Right kidney (tissue), 1 donor: ENCODE data around the gene MAPKBP1.
A peak's percentile ranks its signal among the peaks of the same experiment; 100 is the strongest.
"Not testable (repeated sequence)": the region's sequence is repeated elsewhere in the genome, so short reads cannot be mapped to it uniquely, and the experiment has no call there.

Source experiments
- DNase-seq: peaks from one replicate; pipeline ENCODE4 v3.0.0-alpha.2; 2016

Gene MAPKBP1

DNA sequence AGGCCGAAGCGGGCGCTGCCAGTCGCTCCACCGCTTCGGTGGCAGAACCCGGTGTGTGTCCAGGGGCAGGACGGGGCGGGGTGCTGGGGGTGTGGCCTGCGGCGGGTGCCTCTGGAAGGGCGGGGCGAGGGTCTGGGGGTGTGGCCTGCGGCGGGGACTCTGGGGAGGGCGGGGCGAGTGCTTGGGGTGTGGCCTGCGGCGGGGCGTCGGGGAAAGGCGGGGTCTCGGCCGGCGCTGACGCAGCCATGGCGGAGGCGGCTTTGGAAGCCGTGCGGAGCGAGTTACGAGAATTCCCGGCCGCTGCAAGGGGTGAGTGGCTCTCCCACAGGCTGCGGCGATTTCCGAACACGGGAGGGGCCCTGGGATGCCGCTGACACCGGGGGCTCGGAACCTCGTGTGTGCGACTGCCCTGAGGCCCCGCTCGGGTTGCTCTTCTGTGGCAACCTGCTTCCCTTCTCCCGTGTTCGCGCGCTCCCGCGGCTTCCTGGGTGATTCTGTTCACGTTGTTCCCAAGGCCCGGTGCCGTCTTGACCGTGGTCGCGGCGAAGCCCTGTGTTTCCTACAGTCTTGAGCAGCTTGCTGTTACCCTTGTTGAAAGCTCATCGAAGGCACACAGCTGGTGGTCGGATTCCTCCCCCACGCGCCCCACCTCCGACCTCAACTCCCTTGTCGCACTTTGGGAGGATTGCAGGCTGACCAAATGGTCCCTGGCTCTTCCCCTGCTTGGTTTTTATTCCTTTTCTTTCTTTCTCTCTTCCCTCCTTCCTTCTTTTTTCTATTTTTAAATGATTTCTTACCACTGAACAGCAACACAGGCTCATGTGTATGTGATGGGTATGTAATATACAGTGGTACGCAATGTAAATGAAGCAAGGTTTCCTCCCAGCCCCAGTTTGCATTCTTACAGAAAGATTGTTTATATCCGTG is 53.9 kb downstream of the MAPKBP1 start, which contains the start of gene JMJD7:
TSS of gene JMJD7 (plus strand) at position 213 of the 927 bp plus-strand sequence. CDS start at position 246, 33 bp downstream.
- peak; percentile 94 for DNase-seq

DNA sequence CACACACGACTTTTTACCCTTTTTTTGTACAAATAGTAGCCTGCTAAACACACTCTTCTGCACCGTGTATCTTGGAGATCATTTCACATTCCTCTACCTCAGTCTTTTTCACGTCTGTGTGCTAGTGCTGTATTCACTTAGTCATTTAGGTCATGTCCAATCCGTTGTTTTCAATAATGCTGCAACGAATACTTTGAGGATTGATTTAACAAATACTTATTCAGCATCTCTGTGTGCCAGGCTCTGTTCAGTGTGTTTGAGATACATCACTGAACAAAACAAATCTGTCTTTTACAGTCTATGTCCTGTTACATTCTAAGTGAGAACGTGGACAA is 54.5 kb downstream of the MAPKBP1 start:
- no peak for DNase-seq

DNA sequence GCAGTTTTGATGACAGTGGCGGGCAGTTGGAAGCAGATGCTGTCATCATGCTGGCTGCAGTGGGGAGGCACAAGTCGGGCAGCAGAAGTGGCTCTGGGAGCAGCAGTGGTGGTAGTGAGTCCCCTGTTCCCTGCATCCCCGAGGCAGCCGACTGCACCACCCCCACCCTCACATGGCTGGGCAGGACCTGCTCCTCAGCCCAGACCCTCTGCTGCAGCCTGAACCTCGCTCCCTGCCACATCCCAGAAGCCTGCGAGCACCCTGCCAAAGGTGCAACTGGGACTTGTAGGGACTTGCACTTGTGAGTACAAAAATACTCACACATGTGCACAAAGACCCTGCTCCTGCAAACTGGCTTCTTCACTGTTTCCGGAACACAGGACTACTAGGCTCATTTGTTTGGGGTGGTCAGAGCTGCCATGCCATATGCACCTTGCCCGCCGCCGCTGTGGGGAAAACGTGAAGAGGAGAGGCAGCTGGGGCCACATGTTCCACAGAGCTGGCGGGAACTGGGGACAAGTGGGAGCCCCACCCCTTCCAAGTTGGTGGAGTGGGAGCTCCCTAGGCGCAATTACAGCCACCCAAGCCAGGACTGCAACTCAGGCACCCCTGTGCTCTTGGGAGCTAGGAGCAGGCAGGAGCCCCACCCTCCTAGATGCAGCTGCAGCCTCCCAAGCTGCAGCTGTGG is 55.8 kb downstream of the MAPKBP1 start:
- DNase-seq: no peak

DNA sequence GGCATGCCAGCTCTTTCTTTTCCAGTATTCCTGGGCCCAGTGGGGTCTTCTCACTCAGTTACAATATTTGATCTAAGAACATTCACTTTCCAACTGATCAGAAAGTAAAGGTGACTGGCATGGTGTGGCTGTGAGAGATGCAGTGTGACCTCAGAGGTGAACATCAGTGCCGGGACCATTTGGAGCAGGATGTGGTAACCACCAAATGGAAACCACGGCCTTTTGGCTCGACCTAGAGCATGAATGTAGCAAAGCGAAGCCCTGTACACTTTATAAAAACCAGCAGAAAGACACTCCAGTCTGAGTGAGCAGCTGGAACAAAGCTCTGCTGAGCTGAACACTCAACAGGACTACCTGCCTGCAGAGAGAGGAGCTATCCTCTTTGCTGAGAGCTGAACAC is 57.0 kb downstream of the MAPKBP1 start:
- DNase-seq: not testable (repeated sequence)

DNA sequence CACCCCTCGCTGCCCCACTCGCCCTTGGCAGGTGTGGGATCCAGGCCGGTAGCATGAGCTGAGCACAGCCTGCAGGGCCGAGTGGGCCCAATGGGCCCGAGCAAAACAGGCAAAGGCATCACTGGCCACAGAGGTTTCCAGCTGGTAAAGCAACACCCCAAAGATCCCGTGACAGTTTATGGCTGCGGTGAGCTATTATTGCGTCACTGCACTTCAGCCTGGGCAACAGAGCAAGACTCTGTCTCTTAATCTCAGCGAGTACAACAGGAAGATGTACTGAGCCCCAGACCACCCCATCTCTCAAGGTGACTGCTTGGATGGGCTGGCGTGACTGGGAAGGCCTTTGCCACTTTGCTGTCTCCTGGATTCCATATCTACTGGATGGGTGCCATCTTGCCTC is 57.9 kb downstream of the MAPKBP1 start:
- DNase-seq: no peak

DNA sequence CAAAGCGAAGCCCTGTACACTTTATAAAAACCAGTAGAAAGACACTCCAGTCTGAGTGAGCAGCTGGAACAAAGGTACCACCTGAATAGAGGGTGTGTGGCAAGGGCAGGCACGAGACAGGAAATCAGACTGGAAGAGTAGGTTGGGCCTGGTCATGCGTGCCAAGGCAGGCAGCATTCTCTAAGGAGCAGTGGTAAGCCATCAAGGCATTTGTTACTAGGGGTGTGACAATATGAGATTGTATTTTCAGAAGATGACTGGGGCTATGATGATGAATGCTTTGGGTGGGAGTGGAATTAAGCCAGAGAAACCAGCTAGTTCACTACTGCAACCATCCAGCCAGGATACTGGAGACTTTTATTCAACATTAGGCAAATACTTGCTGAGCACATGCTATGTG is 58.6 kb downstream of the MAPKBP1 start:
- no peak for DNase-seq

DNA sequence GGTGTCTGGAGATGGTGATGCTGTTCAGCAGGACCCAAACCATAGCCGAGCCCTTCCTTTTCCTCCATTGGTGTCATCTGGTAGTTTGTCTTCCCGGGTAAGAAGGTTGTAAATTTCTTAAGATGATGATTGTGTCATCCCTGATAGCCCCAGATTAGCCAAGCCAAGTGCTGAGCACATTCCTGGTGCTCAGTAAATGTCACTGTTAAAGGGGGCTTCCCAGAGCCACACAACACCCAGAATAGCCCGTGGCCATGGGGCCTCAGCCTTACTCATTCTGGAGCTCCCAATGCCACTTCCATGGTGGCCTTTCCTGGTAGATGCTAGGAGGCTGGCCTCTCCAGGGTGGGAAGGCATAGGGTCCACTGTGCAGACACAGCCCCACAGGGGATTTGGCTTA is 59.8 kb downstream of the MAPKBP1 start:
- DNase-seq: no peak

DNA sequence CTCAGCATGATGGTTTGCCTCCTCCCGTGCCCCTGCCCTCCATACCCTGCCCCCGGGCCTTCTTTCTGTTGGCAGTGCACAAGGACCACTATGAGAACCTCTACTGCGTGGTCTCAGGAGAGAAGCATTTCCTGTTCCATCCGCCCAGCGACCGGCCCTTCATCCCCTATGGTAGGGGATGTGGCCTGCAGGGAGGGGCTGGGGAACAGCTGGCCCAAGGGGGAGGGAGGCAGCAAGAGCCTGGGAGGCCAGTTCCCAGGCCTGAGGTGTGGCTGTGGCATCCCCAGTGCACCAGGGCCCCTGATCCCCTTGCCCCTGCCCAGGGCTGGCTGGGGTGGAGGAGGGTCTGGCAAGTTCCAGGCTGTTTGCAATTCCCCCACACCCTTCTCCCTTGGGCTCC is 61.8 kb downstream of the MAPKBP1 start:
- DNase-seq: no peak

DNA sequence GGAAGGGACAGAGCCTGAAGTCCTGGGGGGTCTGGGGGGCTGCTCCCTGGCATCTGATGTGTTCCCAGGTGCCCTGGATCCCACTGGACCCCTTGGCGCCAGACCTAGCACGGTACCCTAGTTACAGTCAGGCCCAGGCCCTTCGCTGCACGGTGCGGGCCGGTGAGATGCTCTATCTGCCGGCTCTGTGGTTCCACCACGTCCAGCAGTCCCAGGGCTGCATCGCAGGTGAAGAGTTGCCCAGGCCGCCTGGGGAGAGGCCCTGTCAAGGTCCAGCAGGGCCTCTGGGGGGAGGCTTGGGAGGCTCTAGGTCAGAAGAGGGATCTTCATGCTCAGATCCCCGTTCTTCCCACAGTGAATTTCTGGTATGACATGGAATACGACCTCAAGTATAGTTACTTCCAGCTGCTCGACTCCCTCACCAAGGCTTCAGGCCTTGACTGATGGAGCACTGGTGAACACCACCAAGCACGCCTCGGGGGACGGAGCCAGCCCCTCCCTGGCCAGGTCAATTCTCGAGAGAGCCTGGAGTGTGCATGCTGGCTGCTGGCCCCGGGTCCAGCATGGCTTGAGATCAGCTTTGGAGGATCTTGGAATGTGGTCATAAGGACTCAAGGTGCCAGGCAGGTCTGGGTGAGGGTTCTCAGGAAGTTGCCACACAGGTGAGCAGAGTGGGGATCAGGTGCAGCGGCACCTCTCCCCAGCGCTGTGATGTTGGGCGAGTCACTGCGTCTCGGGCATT is 62.6 kb downstream of the MAPKBP1 start:
- DNase-seq: no peak

DNA sequence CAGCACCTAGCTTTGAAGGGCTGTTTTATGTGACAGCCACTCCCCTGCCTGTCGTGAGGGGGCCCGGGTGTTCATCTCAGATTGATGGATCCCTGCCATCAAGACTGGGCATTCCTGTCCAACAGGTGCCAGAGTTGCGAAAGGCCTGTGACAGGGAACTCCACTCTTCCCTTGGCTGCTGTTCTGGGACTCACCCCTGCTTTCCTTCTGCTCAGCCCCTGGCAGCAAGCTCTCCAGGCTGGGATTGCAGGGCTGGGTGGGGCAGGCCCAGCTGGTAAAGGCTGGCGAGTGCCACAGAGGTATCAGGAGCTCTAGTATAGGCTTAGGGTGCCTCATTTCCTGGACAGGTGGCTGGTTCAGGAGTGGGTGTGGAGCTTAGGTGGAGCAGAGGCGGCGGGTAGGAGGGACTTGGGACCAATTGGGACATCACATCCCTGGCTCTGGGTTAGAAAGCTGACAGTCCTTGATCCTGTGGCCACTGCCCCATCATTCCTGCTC is 64.2 kb downstream of the MAPKBP1 start, which contains the start of gene PLA2G4B:
TSS of gene PLA2G4B (plus strand) at position 448 of the 498 bp plus-strand sequence. CDS start 67 bp downstream, outside the sequence.
- DNase-seq: no peak

DNA sequence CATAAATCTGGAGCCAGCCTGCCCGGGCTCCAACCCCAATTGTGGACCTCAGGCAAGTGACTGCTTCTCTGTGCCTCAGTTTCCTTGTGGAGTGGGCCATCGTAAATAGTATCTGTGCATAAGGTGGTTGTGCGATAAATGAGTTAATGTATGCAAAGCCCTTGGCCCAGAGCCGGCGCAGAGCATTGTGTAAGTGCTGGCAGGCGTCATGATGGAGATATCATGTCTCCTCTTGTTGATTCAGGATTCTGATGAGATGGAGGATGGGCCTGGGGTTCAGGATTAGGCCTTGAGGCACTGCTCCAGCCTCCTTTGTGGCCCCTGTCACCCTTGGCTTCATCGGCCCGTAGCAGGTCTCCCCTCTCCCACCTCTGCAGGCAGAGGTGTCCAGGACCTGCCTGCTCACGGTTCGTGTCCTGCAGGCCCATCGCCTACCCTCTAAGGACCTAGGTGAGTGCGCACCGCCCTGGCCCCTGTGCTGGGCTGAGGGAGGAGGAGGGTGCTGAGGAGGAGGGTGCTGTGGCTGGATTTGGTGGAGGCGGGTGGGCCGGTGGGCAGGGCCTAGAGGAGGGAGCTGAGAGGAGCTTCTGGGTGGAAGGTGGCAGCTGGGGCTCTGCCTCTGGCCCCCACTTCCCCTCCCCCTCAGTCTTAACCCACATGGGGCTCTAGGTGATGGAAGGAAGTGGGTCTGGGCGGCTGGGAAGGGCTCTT is 65.7 kb downstream of the MAPKBP1 start:
- no peak for DNase-seq

DNA sequence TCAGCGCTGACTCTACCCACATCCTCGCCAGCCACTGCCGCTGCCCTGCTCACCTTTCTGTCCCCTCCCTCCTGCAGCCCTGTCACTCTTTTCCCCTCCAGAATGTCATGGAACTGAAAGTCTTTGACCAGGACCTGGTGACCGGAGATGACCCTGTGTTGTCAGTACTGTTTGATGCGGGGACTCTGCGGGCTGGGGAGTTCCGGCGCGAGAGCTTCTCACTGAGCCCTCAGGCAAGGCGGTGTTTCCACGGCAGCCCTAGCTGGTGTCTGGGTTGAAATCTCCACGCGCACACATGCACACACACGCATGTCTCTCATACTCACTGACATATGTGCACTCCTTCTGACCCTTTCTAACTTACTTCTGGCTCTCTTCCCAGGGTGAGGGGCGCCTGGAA is 66.4 kb downstream of the MAPKBP1 start:
- DNase-seq: no peak

DNA sequence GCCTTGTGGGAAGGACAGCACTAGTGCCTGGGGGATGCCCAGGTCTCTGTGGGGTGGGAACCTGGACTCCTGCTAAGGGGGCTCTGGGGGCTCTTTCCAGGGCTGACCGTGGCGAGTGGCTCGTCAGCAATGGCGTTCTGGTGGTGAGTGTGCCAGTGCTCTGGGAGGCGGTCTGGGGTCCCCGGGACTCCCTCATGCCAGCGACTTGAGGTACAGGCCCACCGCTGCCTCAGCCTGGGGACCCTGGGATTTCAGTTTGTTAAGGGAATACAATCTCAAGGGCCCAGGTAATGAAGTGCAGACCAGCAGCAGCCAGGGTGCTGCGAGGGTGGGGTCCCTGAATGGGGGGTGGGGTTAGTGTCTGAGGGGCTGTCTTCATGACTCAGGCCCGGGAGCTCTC is 66.8 kb downstream of the MAPKBP1 start:
- DNase-seq: no peak

DNA sequence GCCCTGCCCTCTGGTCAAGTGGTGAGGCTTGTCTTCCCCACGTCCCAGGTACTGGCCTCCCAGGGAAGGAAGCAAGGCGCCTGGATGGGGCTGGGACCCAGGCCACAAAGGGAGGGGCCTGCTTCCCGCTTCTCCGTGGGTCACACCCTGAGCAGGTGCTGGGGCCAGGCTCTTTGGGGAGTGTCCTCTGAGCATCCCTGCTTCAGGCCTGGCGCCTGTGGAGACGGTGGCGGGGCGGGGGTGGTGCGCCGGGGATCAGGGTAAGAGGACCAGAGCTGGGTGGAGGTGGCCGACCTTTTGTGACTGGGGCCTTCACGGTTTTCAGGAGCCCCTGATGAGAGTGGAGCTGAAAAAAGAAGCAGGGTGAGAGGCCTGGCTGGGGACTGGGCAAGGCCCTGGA is 67.9 kb downstream of the MAPKBP1 start:
- no peak for DNase-seq

DNA sequence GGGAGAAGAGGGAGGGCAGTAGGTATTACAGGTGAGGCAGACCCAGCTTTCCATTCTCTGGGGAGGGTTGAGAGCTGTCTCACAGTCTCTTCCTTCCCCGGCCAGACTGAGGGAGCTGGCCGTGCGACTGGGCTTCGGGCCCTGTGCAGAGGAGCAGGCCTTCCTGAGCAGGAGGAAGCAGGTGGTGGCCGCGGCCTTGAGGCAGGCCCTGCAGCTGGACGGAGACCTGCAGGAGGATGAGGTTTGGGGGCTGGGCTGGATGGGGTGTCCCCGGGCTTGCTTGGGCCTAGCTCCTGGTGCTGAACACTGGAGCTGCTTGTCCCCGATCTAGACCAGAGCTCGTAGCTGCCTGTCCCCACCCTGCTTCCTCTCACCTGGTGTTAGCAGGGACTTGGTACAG is 69.3 kb downstream of the MAPKBP1 start:
- DNase-seq: no peak

DNA sequence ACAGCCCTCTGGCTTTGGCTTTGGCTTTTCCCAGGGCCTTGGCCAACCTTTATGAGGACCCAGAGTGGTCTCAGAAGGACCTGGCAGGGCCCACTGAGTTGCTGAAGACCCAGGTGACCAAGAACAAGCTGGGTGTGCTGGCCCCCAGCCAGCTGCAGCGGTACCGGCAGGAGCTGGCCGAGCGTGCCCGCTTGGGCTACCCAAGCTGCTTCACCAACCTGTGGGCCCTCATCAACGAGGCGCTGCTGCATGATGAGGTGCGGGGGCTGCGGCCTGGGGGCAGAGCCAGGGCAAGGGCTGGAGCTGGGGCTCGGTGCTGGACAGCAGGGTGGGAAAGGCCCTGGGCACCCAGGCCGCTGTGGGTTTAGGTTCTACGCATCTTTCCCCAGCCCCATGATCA is 70.5 kb downstream of the MAPKBP1 start:
- DNase-seq: no peak

DNA sequence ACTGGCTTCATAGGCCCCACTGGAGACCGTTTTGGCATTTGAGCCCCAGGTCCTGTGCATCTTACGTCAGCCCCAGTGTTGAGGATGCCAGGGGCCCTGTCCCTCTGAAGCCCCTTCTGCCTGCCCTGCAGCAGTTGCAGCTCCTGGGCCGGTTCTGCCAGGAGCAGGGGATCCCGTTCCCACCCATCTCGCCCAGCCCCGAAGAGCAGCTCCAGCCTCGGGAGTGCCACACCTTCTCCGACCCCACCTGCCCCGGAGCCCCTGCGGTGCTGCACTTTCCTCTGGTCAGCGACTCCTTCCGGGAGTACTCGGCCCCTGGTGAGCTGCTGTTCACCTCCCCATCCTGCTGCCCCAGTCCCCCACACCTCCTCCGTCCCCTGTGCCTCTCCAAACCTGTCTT is 72.9 kb downstream of the MAPKBP1 start:
- DNase-seq: no peak

DNA sequence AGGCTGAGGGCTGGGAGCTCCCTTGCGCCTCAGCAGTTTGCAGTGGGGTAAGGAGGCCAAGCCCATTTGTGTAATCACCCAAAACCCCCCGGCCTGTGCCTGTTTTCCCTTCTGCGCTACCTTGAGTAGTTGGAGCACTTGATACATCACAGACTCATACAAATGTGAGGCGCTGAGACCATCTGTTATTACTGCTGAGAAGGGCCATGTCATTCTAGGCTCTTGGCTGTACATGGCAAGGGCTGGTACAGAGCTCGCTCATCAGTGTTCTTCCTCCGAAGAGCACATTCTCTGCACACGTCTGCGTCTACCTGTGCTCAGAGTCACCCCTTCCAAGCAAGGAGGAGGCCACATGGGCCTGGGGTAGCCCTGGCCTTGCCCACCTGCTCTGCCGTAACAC is 73.7 kb downstream of the MAPKBP1 start:
- no peak for DNase-seq

DNA sequence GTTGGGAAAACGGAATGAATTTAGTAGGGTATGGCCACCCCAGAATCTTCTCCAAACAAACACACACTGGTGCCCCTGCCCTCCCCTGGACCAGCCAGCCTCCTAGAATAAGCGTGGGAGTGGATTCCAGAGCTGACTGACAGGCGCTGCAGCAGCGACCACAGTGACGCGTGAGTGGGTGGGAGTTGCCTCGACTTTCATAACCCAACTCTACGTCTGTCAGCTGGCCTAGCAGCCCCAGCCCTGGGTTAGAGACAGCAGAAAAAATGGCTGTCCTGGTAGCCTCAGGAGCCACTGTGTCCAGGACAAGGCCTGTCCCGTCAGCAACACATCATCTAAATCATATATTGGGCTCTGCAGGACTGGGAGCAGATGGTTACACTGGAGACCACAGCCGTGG is 74.3 kb downstream of the MAPKBP1 start:
- no peak for DNase-seq

DNA sequence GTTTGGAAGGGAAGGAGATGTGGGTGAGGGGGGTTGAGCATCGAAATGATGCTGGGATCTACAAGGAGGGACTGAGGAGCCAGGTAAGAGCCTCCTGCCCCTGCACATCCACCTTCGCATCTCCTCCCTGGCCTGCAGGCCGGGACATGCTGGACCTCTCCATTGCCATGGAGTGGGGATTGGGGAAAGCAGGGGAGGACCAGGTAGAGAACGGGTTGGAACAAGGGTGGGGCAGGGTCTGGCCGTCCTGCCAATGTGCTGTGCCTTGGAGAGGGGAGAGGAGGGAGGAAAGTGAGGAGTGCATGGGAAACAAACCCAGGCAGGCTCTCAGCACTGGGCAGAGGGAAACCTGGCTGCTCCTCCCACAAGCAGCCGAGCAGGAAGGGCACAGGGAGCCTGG is 74.9 kb downstream of the MAPKBP1 start:
- DNase-seq: no peak

DNA sequence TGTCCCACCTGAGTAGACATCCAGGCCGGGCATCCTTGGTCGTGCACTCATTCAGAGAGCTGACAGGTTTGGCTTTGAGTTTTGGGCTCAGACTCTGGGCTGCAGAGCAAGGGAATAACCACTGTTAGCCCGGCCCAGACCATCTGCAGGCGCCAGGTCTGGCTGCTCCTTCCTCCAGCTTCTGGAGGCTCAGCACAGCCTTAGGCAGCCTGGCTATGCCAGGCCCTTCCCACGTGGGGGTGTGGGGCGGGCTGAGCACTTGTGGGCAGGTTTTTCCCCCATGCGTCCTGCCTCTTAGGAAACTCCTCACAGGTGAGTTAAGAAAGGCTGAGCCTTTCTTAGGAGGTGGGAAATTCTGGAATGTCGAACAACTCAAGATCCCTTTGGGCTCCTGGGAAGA is 75.6 kb downstream of the MAPKBP1 start:
- no peak for DNase-seq
